KBM-7 (cell line): ENCODE measurements around the gene ELMO1.
A peak's percentile ranks its signal among the peaks of the same experiment; 100 is the strongest.

Source experiments
- DNase-seq: peaks from one replicate; pipeline ENCODE4 v3.0.0-alpha.2; 2015
- in situ Hi-C: fragments of 300-500 bp; cut with MboI; formaldehyde crosslinking; loops from 2 replicates; pipeline ENCODE4 v1.14.3; 2020; ENCODE audit warnings: low sequenced_read_pairs, low pct_unique_long_range_greater_than_20kb, mixed read lengths

The ELMO1 gene

GRCh38 chr7:37448636-37449361, at the start of gene ELMO1:
ELMO1 (minus strand) TSS chr7:37448864; CDS start chr7:37342690, 106,174 bp downstream.
- peak; percentile 93 for DNase-seq
- in situ Hi-C loops: no loop called here

- no peak for DNase-seq
- in situ Hi-C loops: no loop called here
Observed at GRCh38 chr7:37497576-37497975, 48.9 kb upstream of the ELMO1 start.

GRCh38 chr7:37495574-37496184, 47.0 kb upstream of the ELMO1 start:
- in situ Hi-C loops: no loop called here
- DNase-seq: peak; percentile 59

- peak; percentile 21 for DNase-seq
- in situ Hi-C loops: no loop called here
Observed at GRCh38 chr7:37494926-37495325, 46.3 kb upstream of the ELMO1 start.

- in situ Hi-C loops: no loop called here
- DNase-seq: no peak
Observed at GRCh38 chr7:37493810-37494209, 45.1 kb upstream of the ELMO1 start.

- no peak for DNase-seq
- in situ Hi-C loops: no loop called here
Observed at GRCh38 chr7:37493123-37493522, 44.5 kb upstream of the ELMO1 start.

GRCh38 chr7:37491919-37492694, 43.4 kb upstream of the ELMO1 start:
- no peak for DNase-seq
- in situ Hi-C loops: no loop called here

GRCh38 chr7:37489703-37490102, 41.0 kb upstream of the ELMO1 start:
- DNase-seq: no peak
- in situ Hi-C loops: no loop called here

- in situ Hi-C loops: no loop called here
Observed at GRCh38 chr7:37488163-37488764, 39.6 kb upstream of the ELMO1 start.

GRCh38 chr7:37484426-37485073, 35.9 kb upstream of the ELMO1 start:
- no peak for DNase-seq
- in situ Hi-C loops: no loop called here

More at GRCh38 chr7:37488163-37488764, 39.6 kb upstream of the ELMO1 start:
- DNase-seq: peak; percentile 64

GRCh38 chr7:37483627-37484026, 35.0 kb upstream of the ELMO1 start:
- no peak for DNase-seq
- in situ Hi-C loops: no loop called here

GRCh38 chr7:37482953-37483352, 34.3 kb upstream of the ELMO1 start:
- in situ Hi-C loops: no loop called here
- no peak for DNase-seq

- in situ Hi-C loops: no loop called here
Observed at GRCh38 chr7:37482505-37482904, 33.8 kb upstream of the ELMO1 start.

GRCh38 chr7:37481722-37482288, 33.1 kb upstream of the ELMO1 start:
- in situ Hi-C loops: no loop called here
- no peak for DNase-seq

More at GRCh38 chr7:37482505-37482904, 33.8 kb upstream of the ELMO1 start:
- DNase-seq: no peak

- DNase-seq: no peak
- in situ Hi-C loops: no loop called here
Observed at GRCh38 chr7:37481154-37481553, 32.5 kb upstream of the ELMO1 start.

GRCh38 chr7:37480041-37481031, 31.7 kb upstream of the ELMO1 start:
- in situ Hi-C loops: no loop called here
- DNase-seq: no peak

- DNase-seq: no peak
- in situ Hi-C loops: no loop called here
Observed at GRCh38 chr7:37476881-37477450, 28.3 kb upstream of the ELMO1 start.
